Hepatocyte (in vitro differentiated cells): ENCODE measurements around the gene IRAG1.

Experiments
- CTCF ChIP-seq: fragments of 200-600 bp; sonication (generic); IDR thresholded peaks from 2 replicates; pipeline ENCODE4 v1.5.1; 2016; ENCODE audit warnings: antibody characterized with exemption, mild to moderate bottlenecking; ENCODE audit not compliant: poor library complexity
- EZH2 ChIP-seq: fragments of 200-600 bp; sonication (generic); IDR thresholded peaks from 2 replicates; pipeline ENCODE4 v1.6.1; 2016; ENCODE audit warnings: antibody characterized with exemption, mild to moderate bottlenecking, borderline replicate concordance
- EZH2phosphoT487 ChIP-seq: fragments of 200-600 bp; sonication (generic); IDR thresholded peaks from one replicate; pipeline ENCODE4 v1.6.1; 2018; ENCODE audit warnings: antibody characterized with exemption, mild to moderate bottlenecking, low read depth, moderate library complexity; ENCODE audit not compliant: unreplicated experiment, severe bottlenecking

- TF ChIP-seq CTCF (no peak), EZH2 (no peak), EZH2phosphoT487 (no peak)
Measured at GRCh38 chr11:10720881-10721376, 27.4 kb upstream of the IRAG1 start.
